Measurements from ENCODE around the gene MSI2.

- TF ChIP-seq CTCF (IDR thresholded peaks at IDR 0.05; ENCODE audit: low read depth, low read length, poor library complexity, severe bottlenecking) = no peak
- TF ChIP-seq EZH2phosphoT487 (IDR thresholded peaks at IDR 0.05; ENCODE audit: borderline replicate concordance, low read length) = no peak
Observed at GRCh38 chr17:57417956-57418355, 161.6 kb downstream of the MSI2 start.

Data from DOHH2 (cell line).